HL-60 (cell line): ENCODE data around the gene MYBPC3.

Experiments
- GABPA ChIP-seq: IDR thresholded peaks from 2 replicates; pipeline ENCODE4 v1.6.1; 2012; ENCODE audit warnings: low read depth
- POLR2AphosphoS5 ChIP-seq: IDR thresholded peaks from 2 replicates; pipeline ENCODE4 v1.6.1; 2012; ENCODE audit warnings: low read depth
- SPI1 ChIP-seq: IDR thresholded peaks from 2 replicates; pipeline ENCODE4 v1.6.1; 2012; ENCODE audit warnings: low read depth, mild to moderate bottlenecking, borderline replicate concordance
- TF ChIP-seq, protein P1 (sequence below): IDR thresholded peaks from one replicate; pipeline ENCODE4 v1.5.1; 2011; ENCODE audit warnings: low read length, control low read depth, inconsistent platforms; ENCODE audit not compliant: insufficient read depth
- TF ChIP-seq, protein P2 (sequence below): IDR thresholded peaks from 2 replicates; pipeline ENCODE4 v1.6.1; 2012; ENCODE audit warnings: low read depth; ENCODE audit not compliant: insufficient replicate concordance

- TF ChIP-seq, protein P1, sequence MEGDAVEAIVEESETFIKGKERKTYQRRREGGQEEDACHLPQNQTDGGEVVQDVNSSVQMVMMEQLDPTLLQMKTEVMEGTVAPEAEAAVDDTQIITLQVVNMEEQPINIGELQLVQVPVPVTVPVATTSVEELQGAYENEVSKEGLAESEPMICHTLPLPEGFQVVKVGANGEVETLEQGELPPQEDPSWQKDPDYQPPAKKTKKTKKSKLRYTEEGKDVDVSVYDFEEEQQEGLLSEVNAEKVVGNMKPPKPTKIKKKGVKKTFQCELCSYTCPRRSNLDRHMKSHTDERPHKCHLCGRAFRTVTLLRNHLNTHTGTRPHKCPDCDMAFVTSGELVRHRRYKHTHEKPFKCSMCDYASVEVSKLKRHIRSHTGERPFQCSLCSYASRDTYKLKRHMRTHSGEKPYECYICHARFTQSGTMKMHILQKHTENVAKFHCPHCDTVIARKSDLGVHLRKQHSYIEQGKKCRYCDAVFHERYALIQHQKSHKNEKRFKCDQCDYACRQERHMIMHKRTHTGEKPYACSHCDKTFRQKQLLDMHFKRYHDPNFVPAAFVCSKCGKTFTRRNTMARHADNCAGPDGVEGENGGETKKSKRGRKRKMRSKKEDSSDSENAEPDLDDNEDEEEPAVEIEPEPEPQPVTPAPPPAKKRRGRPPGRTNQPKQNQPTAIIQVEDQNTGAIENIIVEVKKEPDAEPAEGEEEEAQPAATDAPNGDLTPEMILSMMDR = peak; percentile 81
- TF ChIP-seq GABPA (no peak), POLR2AphosphoS5 (peak; percentile 82), SPI1 (no peak)
- TF ChIP-seq, protein P2, sequence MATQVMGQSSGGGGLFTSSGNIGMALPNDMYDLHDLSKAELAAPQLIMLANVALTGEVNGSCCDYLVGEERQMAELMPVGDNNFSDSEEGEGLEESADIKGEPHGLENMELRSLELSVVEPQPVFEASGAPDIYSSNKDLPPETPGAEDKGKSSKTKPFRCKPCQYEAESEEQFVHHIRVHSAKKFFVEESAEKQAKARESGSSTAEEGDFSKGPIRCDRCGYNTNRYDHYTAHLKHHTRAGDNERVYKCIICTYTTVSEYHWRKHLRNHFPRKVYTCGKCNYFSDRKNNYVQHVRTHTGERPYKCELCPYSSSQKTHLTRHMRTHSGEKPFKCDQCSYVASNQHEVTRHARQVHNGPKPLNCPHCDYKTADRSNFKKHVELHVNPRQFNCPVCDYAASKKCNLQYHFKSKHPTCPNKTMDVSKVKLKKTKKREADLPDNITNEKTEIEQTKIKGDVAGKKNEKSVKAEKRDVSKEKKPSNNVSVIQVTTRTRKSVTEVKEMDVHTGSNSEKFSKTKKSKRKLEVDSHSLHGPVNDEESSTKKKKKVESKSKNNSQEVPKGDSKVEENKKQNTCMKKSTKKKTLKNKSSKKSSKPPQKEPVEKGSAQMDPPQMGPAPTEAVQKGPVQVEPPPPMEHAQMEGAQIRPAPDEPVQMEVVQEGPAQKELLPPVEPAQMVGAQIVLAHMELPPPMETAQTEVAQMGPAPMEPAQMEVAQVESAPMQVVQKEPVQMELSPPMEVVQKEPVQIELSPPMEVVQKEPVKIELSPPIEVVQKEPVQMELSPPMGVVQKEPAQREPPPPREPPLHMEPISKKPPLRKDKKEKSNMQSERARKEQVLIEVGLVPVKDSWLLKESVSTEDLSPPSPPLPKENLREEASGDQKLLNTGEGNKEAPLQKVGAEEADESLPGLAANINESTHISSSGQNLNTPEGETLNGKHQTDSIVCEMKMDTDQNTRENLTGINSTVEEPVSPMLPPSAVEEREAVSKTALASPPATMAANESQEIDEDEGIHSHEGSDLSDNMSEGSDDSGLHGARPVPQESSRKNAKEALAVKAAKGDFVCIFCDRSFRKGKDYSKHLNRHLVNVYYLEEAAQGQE = no peak
Measured at GRCh38 chr11:47355283-47356128, 3.0 kb upstream of the MYBPC3 start.
